NT2/D1 (cell line): ENCODE data around the gene VPREB1.
"Not testable (repeated sequence)": the region's sequence is repeated elsewhere in the genome, so short reads cannot be mapped to it uniquely, and the experiment has no call there.

ENCODE experiments used
- SUZ12 ChIP-seq: IDR thresholded peaks from 2 replicates; pipeline ENCODE4 v1.6.1; 2011; ENCODE audit not compliant: insufficient read length, insufficient read depth; ENCODE audit errors: extremely low read depth
- YY1 ChIP-seq: IDR thresholded peaks from 2 replicates; pipeline ENCODE4 v1.6.1; 2011; ENCODE audit not compliant: insufficient read length, insufficient read depth
- ZNF274 ChIP-seq: IDR thresholded peaks from 2 replicates; pipeline ENCODE4 v1.6.1; 2011; ENCODE audit warnings: mild to moderate bottlenecking, low read depth, low read length

DNA sequence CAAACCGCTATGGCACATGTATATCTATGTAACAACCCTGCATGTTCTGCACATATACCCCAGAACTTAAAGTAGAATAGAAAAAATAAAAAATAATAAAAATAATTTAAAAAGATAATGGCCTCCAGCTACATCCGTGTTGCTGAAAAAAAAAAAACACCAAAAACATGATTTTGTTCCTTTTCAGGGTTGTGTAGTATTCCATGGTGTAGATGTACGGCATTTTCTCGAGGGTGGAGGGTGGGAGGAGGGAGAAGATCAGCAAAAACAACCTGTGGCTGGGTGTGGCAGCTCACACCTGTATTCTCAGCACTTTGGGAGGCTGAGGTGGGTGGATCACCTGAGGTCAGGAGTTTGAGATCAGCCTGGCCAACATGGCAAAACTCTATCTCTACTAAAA, 16.0 kb downstream of the VPREB1 start:
- not testable (repeated sequence) for TF ChIP-seq SUZ12, YY1, ZNF274
